ENCODE data around the gene TMEM167B.

DNA sequence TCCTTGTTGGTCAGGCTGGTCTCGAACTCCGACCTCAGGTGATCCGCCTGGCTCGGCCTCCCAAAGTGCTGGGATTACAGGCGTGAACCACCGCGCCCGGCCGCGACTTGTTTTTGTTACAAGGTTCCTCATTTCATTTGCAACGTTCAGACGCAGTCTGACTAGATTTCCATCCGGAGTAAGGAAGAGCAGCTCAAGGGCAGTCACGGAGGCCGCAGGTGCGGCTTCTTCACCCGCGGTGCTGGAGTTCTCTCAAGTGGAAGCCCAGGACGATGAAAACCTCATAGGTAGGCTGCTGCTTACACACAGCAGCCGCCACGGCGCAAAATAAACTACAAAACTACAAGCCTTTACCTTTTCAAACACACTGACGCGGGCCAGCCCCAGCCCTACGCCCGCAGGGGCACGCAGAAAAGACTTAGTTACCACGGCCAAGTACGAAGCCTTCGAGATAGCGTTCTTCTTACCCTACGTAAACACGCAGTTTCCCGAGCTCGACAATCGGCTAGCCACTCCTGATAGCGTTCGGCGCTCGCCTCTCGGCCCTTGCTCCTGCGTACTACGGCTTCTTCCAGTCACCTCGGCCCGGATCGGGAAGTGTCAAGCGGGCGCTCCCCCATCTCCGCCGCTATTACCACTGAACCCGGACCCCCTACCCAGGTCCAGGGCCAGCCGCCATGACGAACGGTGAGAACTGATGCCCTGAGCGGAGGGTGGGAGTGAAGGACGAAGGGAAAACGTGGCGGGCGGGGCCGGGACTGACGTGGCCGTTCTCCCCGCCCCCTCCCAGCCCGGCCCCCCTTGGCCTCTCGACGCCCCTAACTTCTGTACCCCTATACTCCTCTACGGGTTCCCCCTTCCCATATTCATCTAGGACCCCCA, at the start of gene TMEM167B:
- TF ChIP-seq, protein P1, sequence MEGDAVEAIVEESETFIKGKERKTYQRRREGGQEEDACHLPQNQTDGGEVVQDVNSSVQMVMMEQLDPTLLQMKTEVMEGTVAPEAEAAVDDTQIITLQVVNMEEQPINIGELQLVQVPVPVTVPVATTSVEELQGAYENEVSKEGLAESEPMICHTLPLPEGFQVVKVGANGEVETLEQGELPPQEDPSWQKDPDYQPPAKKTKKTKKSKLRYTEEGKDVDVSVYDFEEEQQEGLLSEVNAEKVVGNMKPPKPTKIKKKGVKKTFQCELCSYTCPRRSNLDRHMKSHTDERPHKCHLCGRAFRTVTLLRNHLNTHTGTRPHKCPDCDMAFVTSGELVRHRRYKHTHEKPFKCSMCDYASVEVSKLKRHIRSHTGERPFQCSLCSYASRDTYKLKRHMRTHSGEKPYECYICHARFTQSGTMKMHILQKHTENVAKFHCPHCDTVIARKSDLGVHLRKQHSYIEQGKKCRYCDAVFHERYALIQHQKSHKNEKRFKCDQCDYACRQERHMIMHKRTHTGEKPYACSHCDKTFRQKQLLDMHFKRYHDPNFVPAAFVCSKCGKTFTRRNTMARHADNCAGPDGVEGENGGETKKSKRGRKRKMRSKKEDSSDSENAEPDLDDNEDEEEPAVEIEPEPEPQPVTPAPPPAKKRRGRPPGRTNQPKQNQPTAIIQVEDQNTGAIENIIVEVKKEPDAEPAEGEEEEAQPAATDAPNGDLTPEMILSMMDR (IDR thresholded peaks at IDR 0.05) = no peak
- TF ChIP-seq EZH2phosphoT487 (IDR thresholded peaks at IDR 0.05) (no peak), EZH2 (IDR thresholded peaks at IDR 0.05) (no peak)
